Measurements from ENCODE around the gene FKBP1A.

- no peak for TF ChIP-seq POLR2A (IDR thresholded peaks at IDR 0.05; ENCODE audit: low read depth, low read length)
- TF ChIP-seq POLR2AphosphoS5 (IDR thresholded peaks at IDR 0.05; ENCODE audit: low read depth, low read length): no peak
- TF ChIP-seq TAF1 (IDR thresholded peaks at IDR 0.05; ENCODE audit: low read depth, low read length): no peak
- no peak for TF ChIP-seq SPI1 (IDR thresholded peaks at IDR 0.05; ENCODE audit: low read depth, low read length)
- no peak for TF ChIP-seq PAX5 (IDR thresholded peaks at IDR 0.05; ENCODE audit: insufficient read depth, low read length, severe bottlenecking)
- TF ChIP-seq POU2F2 (IDR thresholded peaks at IDR 0.05; ENCODE audit: low read depth, low read length): no peak
These were observed 60.0 kb downstream of the FKBP1A start for GRCh38 chr20:1332749-1333300.

Measured in GM12891 (cell line).